Stimulated activated CD4-positive, alpha-beta T cell treated with anti-CD3 and anti-CD28 coated beads, Interleukin-15, amount 100 ng/mL, for 24 hours (primary cell): Measurements from ENCODE around the gene SPINK8.
"Not testable (repeated sequence)": the region's sequence is repeated elsewhere in the genome, so short reads cannot be mapped to it uniquely, and the experiment has no call there.

Experiments used
- DNase-seq: peaks from one replicate; pipeline ENCODE4 v3.0.0-alpha.2; 2020

SPINK8 gene

GRCh38 chr3:48275287-48276027 is 58.0 kb downstream of the SPINK8 start:
- no peak for DNase-seq

- DNase-seq = no peak
Observed at GRCh38 chr3:48274452-48274851, 59.0 kb downstream of the SPINK8 start.

GRCh38 chr3:48273594-48274211 is 59.8 kb downstream of the SPINK8 start:
- DNase-seq = peak; percentile 55

GRCh38 chr3:48271763-48272498 is 61.5 kb downstream of the SPINK8 start:
- no peak for DNase-seq

- DNase-seq = not testable (repeated sequence)
Observed at GRCh38 chr3:48271223-48271622, 62.2 kb downstream of the SPINK8 start.

- no peak for DNase-seq
Observed at GRCh38 chr3:48270306-48270705, 63.2 kb downstream of the SPINK8 start.

GRCh38 chr3:48269592-48269991 is 63.9 kb downstream of the SPINK8 start:
- no peak for DNase-seq

- peak; percentile 80 for DNase-seq
Observed at GRCh38 chr3:48268936-48269561, 64.4 kb downstream of the SPINK8 start.

GRCh38 chr3:48268381-48268935 is 65.0 kb downstream of the SPINK8 start:
- DNase-seq = peak; percentile 92

GRCh38 chr3:48267782-48268181 is 65.7 kb downstream of the SPINK8 start:
- DNase-seq = no peak

- DNase-seq = no peak
Observed at GRCh38 chr3:48258530-48258929, 74.9 kb downstream of the SPINK8 start.
